ENCODE results near the gene ARTN.

The ARTN gene

GRCh38 chr1:43968348-43968948 lies 34.8 kb downstream of the ARTN start:
- no CpG with 5 or more reads among the region's 6 CpGs for WGBS (ENCODE audit: extremely low coverage, insufficient coverage, low lambda C conversion rate)
- Histone ChIP-seq H3K4me2 (ENCODE audit: low read length) (no peak overlapping the region), H3K27me3 (ENCODE audit: insufficient read depth, low read length, poor library complexity) (no peaks in the 10 kb centered on the region), H3K23ac (ENCODE audit: low read length) (no peak overlapping the region), H3K79me2 (ENCODE audit: control insufficient read depth, insufficient read depth, low read length) (peaks cover 9% of the 10 kb centered on the region), H2BK5ac (ENCODE audit: low read length) (no peak overlapping the region), H3K4ac (ENCODE audit: low read depth, low read length) (no peak overlapping the region), H3K4me3 (ENCODE audit: low read length) (no peak overlapping the region), H3K79me1 (ENCODE audit: low read length) (peaks cover 10% of the 10 kb centered on the region), H3K18ac (ENCODE audit: low read length) (no peak overlapping the region), H3K9ac (ENCODE audit: low read length) (no peak overlapping the region), H2BK15ac (replicated peaks; ENCODE audit: low read depth) (no peak overlapping the region), H2BK120ac (ENCODE audit: low read depth, low read length) (no peak overlapping the region), H2AK5ac (ENCODE audit: low read length) (no peak overlapping the region), H3K27ac (ENCODE audit: low read depth, low read length) (no peak overlapping the region), H3K36me3 (ENCODE audit: control insufficient read depth, insufficient read depth, low read length) (no peaks in the 10 kb centered on the region), H3K4me1 (ENCODE audit: control insufficient read depth, low read depth, low read length) (no peaks in the 10 kb centered on the region), H3K56ac (ENCODE audit: low read length) (no peak overlapping the region), H4K5ac (ENCODE audit: low read length) (no peak overlapping the region), H4K8ac (ENCODE audit: low read depth, low read length) (no peak overlapping the region)
- DNase-seq, result peak; percentile 62

- Histone ChIP-seq H4K8ac (ENCODE audit: low read depth, low read length) (no peak overlapping the region), H3K27me3 (ENCODE audit: insufficient read depth, low read length, poor library complexity) (no peaks in the 10 kb centered on the region), H3K79me2 (ENCODE audit: control insufficient read depth, insufficient read depth, low read length) (peaks cover 9% of the 10 kb centered on the region), H2AK5ac (ENCODE audit: low read length) (no peak overlapping the region), H3K23ac (ENCODE audit: low read length) (no peak overlapping the region), H3K9ac (ENCODE audit: low read length) (no peak overlapping the region), H3K4me1 (ENCODE audit: control insufficient read depth, low read depth, low read length) (no peaks in the 10 kb centered on the region), H3K4ac (ENCODE audit: low read depth, low read length) (no peak overlapping the region), H3K79me1 (ENCODE audit: low read length) (peaks cover 10% of the 10 kb centered on the region), H3K18ac (ENCODE audit: low read length) (no peak overlapping the region), H3K56ac (ENCODE audit: low read length) (no peak overlapping the region), H3K36me3 (ENCODE audit: control insufficient read depth, insufficient read depth, low read length) (no peaks in the 10 kb centered on the region), H2BK5ac (ENCODE audit: low read length) (no peak overlapping the region), H4K5ac (ENCODE audit: low read length) (no peak overlapping the region), H3K4me2 (ENCODE audit: low read length) (no peak overlapping the region), H3K4me3 (ENCODE audit: low read length) (no peak overlapping the region), H2BK15ac (replicated peaks; ENCODE audit: low read depth) (no peak overlapping the region), H3K27ac (ENCODE audit: low read depth, low read length) (no peak overlapping the region), H2BK120ac (ENCODE audit: low read depth, low read length) (no peak overlapping the region)
- WGBS (ENCODE audit: extremely low coverage, insufficient coverage, low lambda C conversion rate), result no CpG with 5 or more reads among the region's 7 CpGs
- no peak for DNase-seq
These were observed 35.8 kb downstream of the ARTN start for GRCh38 chr1:43969416-43969745.

GRCh38 chr1:43969746-43970466 lies 36.3 kb downstream of the ARTN start, which contains the start of gene DPH2:
Gene DPH2 (plus strand): TSS chr1:43970010. CDS start chr1:43970176, 166 bp downstream.
- Histone ChIP-seq H2BK5ac (ENCODE audit: low read length) (no peak within 1 kb of the TSS), H3K56ac (ENCODE audit: low read length) (peak within 1 kb of the TSS; percentile 90), H3K18ac (ENCODE audit: low read length) (no peak within 1 kb of the TSS), H2BK15ac (replicated peaks; ENCODE audit: low read depth) (no peak within 1 kb of the TSS), H3K4ac (ENCODE audit: low read depth, low read length) (no peak within 1 kb of the TSS), H3K4me1 (ENCODE audit: control insufficient read depth, low read depth, low read length) (no peaks in the 10 kb centered on the region), H4K8ac (ENCODE audit: low read depth, low read length) (no peak within 1 kb of the TSS), H3K4me2 (ENCODE audit: low read length) (peak within 1 kb of the TSS; percentile 78), H3K23ac (ENCODE audit: low read length) (no peak within 1 kb of the TSS), H3K79me1 (ENCODE audit: low read length) (peaks cover 10% of the 10 kb centered on the region), H2AK5ac (ENCODE audit: low read length) (no peak within 1 kb of the TSS), H3K27ac (ENCODE audit: low read depth, low read length) (no peak within 1 kb of the TSS), H3K4me3 (ENCODE audit: low read length) (peak within 1 kb of the TSS; percentile 75), H3K9ac (ENCODE audit: low read length) (peak within 1 kb of the TSS; percentile 86), H3K79me2 (ENCODE audit: control insufficient read depth, insufficient read depth, low read length) (peaks cover 9% of the 10 kb centered on the region), H3K27me3 (ENCODE audit: insufficient read depth, low read length, poor library complexity) (no peaks in the 10 kb centered on the region), H4K5ac (ENCODE audit: low read length) (no peak within 1 kb of the TSS), H3K36me3 (ENCODE audit: control insufficient read depth, insufficient read depth, low read length) (no peaks in the 10 kb centered on the region), H2BK120ac (ENCODE audit: low read depth, low read length) (no peak within 1 kb of the TSS)
- no CpG with 5 or more reads among the region's 47 CpGs for WGBS (ENCODE audit: extremely low coverage, insufficient coverage, low lambda C conversion rate)
- DNase-seq, result peak; percentile 99

- no peaks in the 10 kb centered on the region for H3K27me3 ChIP-seq (ENCODE audit: insufficient read depth, low read length, poor library complexity)
- no CpG with 5 or more reads among the region's 5 CpGs for WGBS (ENCODE audit: extremely low coverage, insufficient coverage, low lambda C conversion rate)
- H2BK15ac ChIP-seq (replicated peaks; ENCODE audit: low read depth), result no peak overlapping the region
- H3K27ac ChIP-seq (ENCODE audit: low read depth, low read length), result no peak overlapping the region
- no peak overlapping the region for H3K4ac ChIP-seq (ENCODE audit: low read depth, low read length)
- peak overlapping the region; percentile 90 for H3K56ac ChIP-seq (ENCODE audit: low read length)
- no peaks in the 10 kb centered on the region for H3K4me1 ChIP-seq (ENCODE audit: control insufficient read depth, low read depth, low read length)
- peak overlapping the region; percentile 78 for H3K4me2 ChIP-seq (ENCODE audit: low read length)
- no peak overlapping the region for H2BK120ac ChIP-seq (ENCODE audit: low read depth, low read length)
- H4K5ac ChIP-seq (ENCODE audit: low read length), result no peak overlapping the region
- H3K4me3 ChIP-seq (ENCODE audit: low read length), result peak overlapping the region; percentile 75
- no peak overlapping the region for H2AK5ac ChIP-seq (ENCODE audit: low read length)
- H3K79me2 ChIP-seq (ENCODE audit: control insufficient read depth, insufficient read depth, low read length), result peaks cover 13% of the 10 kb centered on the region
- H3K79me1 ChIP-seq (ENCODE audit: low read length), result peaks cover 11% of the 10 kb centered on the region
- H3K9ac ChIP-seq (ENCODE audit: low read length), result peak overlapping the region; percentile 86
- H3K23ac ChIP-seq (ENCODE audit: low read length), result no peak overlapping the region
- H3K18ac ChIP-seq (ENCODE audit: low read length), result no peak overlapping the region
- H2BK5ac ChIP-seq (ENCODE audit: low read length), result no peak overlapping the region
- no peaks in the 10 kb centered on the region for H3K36me3 ChIP-seq (ENCODE audit: control insufficient read depth, insufficient read depth, low read length)
- no peak overlapping the region for H4K8ac ChIP-seq (ENCODE audit: low read depth, low read length)
- no peak for DNase-seq
These were observed 36.9 kb downstream of the ARTN start for GRCh38 chr1:43970502-43970901.

- Histone ChIP-seq H2BK5ac (ENCODE audit: low read length) (no peak overlapping the region), H3K56ac (ENCODE audit: low read length) (no peak overlapping the region), H2BK15ac (replicated peaks; ENCODE audit: low read depth) (no peak overlapping the region), H3K23ac (ENCODE audit: low read length) (no peak overlapping the region), H3K4me3 (ENCODE audit: low read length) (no peak overlapping the region), H2BK120ac (ENCODE audit: low read depth, low read length) (no peak overlapping the region), H3K4ac (ENCODE audit: low read depth, low read length) (no peak overlapping the region), H3K9ac (ENCODE audit: low read length) (no peak overlapping the region), H3K79me1 (ENCODE audit: low read length) (peaks cover 15% of the 10 kb centered on the region), H3K4me1 (ENCODE audit: control insufficient read depth, low read depth, low read length) (peaks cover 2% of the 10 kb centered on the region), H3K27me3 (ENCODE audit: insufficient read depth, low read length, poor library complexity) (no peaks in the 10 kb centered on the region), H4K5ac (ENCODE audit: low read length) (no peak overlapping the region), H3K36me3 (ENCODE audit: control insufficient read depth, insufficient read depth, low read length) (no peaks in the 10 kb centered on the region), H3K79me2 (ENCODE audit: control insufficient read depth, insufficient read depth, low read length) (peaks cover 16% of the 10 kb centered on the region), H3K4me2 (ENCODE audit: low read length) (no peak overlapping the region), H4K8ac (ENCODE audit: low read depth, low read length) (no peak overlapping the region), H3K18ac (ENCODE audit: low read length) (no peak overlapping the region), H3K27ac (ENCODE audit: low read depth, low read length) (no peak overlapping the region), H2AK5ac (ENCODE audit: low read length) (no peak overlapping the region)
- WGBS (ENCODE audit: extremely low coverage, insufficient coverage, low lambda C conversion rate), result no CpG with 5 or more reads among the region's 9 CpGs
- DNase-seq, result no peak
These were observed 37.3 kb downstream of the ARTN start for GRCh38 chr1:43970911-43971310.
